C1 segment of cervical spinal cord (tissue), 14 donors: ENCODE measurements around the gene POMT1.
"Not testable (repeated sequence)": the region's sequence is repeated elsewhere in the genome, so short reads cannot be mapped to it uniquely, and the experiment has no call there.

Experiments
- DNase-seq, 14 donors: peaks; one replicate each; lab custom pipeline; 2025; lab: John Stamatoyannopoulos, UW

Gene POMT1

GRCh38 chr9:131523451-131524435 lies 21.0 kb downstream of the POMT1 start:
- DNase-seq = no peak

DNA sequence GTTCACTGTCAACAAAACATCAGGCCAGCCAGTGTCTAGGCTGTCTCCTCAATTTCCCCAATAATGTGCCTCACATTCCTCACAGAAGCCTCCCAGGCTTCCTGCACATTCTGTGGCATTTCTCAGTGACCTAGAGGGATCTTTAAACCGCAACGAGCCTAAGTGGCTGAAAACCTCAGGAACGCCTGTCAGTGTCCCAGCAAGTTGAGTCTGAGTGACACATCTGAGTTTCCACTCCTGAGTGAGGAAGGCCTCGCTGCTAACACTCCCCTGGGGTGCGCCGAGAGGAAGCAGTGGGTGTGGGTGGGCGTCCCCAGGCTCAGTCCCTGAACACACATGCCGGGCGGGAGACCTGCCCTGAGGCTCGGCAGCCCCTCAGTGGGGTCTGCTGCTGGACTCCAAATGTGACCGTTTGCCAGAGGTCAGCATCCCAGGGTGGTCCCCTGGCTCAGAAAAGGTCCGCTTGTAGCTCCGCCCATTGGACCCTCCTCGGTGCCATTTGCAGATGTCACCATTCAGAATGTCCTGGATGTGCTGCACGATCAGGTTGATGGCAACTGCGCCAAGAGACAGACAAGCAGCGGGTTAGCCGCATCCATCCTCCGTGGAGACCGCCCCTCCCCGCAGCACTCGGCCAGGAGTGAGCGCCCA lies 22.1 kb downstream of the POMT1 start:
- no peak for DNase-seq

DNA sequence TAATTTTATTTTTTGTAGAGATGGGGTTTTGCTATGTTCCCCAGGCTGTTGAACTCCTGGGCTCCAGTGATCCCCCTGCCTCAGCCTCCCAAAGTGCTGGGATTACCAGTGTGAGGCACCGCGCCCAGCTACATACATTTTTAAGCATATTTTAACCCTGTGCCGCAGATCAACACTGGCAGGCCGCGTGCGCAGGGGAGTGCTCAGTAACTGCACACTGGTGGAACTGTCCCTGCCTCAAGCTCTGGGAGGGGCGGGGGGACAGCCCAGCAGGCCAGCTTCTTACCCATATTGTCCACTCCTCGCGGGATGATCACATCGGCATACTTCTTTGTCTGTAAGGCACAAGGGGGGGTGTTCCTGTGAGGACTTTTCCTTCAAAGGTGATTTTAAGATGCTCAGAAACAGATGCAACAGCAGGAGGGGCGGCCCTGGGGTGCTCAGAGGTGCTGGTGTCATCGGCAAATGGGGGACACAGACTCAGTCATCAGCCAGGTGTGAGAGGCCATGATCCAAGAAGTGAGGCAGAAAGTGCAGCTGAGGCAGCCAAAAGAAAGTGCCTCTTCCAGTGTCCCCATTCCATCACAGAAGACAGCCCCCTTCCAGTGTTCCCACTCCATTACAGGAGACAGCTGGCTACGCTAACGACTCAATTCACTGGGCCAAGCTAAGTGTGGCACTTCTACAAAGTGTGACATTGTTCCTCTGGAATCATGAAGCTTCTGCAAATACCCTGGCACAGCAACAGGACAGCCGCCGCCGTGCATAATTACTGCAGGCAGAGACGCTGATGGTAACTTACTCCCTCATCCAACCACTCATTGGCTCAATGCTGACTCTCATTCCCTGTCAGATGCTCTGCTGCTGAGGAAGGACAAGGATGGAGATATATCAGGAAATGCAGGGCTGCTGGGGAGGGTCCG lies 23.2 kb downstream of the POMT1 start:
- DNase-seq = peak in 10 of 14 donors; percentile 22 to 70 (median 31)

- peak in 1 of 14 donors; percentile 83 for DNase-seq
Measured at GRCh38 chr9:131528186-131528585, 25.5 kb downstream of the POMT1 start.

- DNase-seq = no peak
Measured at GRCh38 chr9:131528886-131529505, 26.3 kb downstream of the POMT1 start.

- DNase-seq = no peak
Measured at GRCh38 chr9:131529597-131530545, 27.2 kb downstream of the POMT1 start.

DNA sequence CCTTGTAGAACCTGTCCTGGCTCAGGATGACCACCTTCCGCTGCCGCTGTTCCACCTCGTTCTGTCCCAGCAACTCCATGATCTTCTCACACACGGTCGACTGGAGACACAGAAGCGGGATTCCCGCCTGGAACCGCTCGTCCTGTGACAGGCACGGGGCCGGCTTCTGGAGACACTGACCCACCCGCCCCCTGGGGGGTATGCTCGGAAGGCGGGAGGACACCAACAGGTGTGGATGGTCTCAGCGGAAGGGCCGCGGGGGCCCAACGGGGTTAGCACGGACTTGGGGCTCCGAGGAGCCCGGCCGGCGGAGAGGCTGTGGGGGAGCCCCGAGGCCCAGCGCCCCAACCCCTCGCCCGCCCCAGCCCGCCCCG lies 27.8 kb downstream of the POMT1 start:
- DNase-seq = peak in 3 of 14 donors; percentile 16 to 38 (median 27)

- peak; percentile 20 to 89 (median 76) for DNase-seq
Measured at GRCh38 chr9:131530920-131531832, 28.5 kb downstream of the POMT1 start, which contains the start of gene UCK1. Gene UCK1, minus strand, starts transcription at chr9:131531263. Its CDS starts 89 bp downstream, at chr9:131531174.

DNA sequence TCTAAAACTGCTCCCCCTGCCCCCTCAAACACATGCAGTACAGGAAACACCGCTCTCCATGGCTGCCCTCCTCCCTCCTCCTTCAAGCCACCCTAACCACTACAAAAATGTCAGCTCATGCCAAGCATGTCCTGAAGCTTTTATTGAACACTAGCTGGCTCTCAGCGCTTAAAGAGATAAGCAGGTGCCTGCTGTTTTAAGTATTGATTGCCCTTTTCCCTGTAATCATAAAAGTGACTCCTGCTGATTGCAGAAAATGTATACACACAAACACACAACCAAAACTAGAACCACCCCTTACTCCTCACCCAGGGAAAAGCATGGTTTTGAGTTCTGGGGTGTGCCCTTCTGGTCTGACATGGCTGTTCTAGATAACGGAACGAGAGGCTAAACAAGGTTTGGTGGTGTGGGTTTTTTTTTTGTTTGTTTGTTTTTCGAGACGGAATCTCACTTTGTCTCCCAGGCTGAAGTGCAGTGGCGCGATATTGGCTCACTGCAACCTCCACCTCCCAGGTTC lies 32.1 kb downstream of the POMT1 start:
- no peak for DNase-seq

DNA sequence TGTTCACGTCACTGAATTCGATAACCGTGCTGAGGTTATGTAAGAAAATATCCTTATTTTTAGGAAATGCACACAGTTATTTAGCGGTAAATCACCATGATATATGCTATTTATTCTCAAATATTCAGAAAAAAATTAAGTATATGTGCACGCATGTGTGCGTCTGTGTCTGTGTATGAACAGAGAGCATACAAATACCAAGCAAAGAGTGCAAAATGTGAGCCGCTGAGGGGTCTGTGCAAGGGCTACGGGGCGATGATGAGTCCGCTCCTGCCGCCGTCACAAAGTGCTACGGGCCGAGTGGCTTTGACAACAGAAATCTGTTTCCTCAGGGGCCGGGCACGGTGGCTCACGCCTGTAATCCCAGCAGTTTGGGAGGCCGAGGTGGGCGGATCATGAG lies 35.2 kb downstream of the POMT1 start:
- no peak for DNase-seq

GRCh38 chr9:131539223-131539923 lies 36.7 kb downstream of the POMT1 start:
- no peak for DNase-seq

- DNase-seq = no peak
Measured at GRCh38 chr9:131543141-131543540, 40.4 kb downstream of the POMT1 start.

- no peak for DNase-seq
Measured at GRCh38 chr9:131545003-131545785, 42.5 kb downstream of the POMT1 start, which contains the start of gene PRRT1B. Gene PRRT1B, plus strand, starts transcription at chr9:131545523. Its CDS starts 93 bp downstream, at chr9:131545616.

- no peak for DNase-seq
Measured at GRCh38 chr9:131545786-131546335, 43.1 kb downstream of the POMT1 start.

- no peak for DNase-seq
Measured at GRCh38 chr9:131546336-131547084, 43.8 kb downstream of the POMT1 start.

DNA sequence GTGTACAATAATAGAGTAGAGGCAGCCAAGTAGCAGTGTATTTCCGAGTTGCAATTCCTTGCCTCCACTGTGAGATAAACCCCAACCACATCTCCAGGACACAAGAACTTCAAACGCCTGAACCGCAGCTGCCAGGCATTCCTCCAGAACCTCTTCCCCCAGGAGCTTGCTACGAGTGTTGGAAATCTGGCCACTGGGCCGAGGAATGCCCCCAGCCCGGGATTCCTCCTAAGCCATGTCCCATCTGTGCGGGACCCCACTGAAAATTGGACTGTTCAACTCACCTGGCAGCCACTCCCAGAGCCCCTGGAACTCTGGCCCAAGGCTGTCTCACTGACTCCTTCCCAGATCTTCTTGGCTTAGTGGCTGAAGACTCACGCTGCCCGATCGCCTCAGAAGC lies 46.5 kb downstream of the POMT1 start:
- not testable (repeated sequence) for DNase-seq
